HTR-8/SVneo (cell line): ENCODE data around the gene SPATA2L.

Experiments used
- DNase-seq: peaks from one replicate; pipeline ENCODE4 v3.0.0; 2011; ENCODE audit warnings: low spot score, mixed read lengths; ENCODE audit not compliant: insufficient read length
- FAIRE-seq: peaks from 2 replicates; lab custom pipeline; 2011; peaks lifted over from hg19 to GRCh38; lab: Jason Lieb, UNC

The SPATA2L gene

GRCh38 chr16:89701425-89702406 lies at the start of gene SPATA2L:
Gene SPATA2L, minus strand, starts transcription at chr16:89701705. Its CDS starts 473 bp downstream, at chr16:89701232.
- DNase-seq: peak; percentile 92
- peak; percentile 80 for FAIRE-seq

- DNase-seq (no peak), FAIRE-seq (no peak)
These were observed 48.1 kb upstream of the SPATA2L start for GRCh38 chr16:89749637-89750036.

GRCh38 chr16:89748921-89749320 lies 47.4 kb upstream of the SPATA2L start:
- FAIRE-seq (no peak), DNase-seq (no peak)

- FAIRE-seq (no peak), DNase-seq (no peak)
These were observed 46.6 kb upstream of the SPATA2L start for GRCh38 chr16:89748076-89748475.

- DNase-seq (no peak), FAIRE-seq (no peak)
These were observed 44.5 kb upstream of the SPATA2L start for GRCh38 chr16:89746043-89746442.

GRCh38 chr16:89744813-89745212 lies 43.3 kb upstream of the SPATA2L start:
- FAIRE-seq: no peak
- no peak for DNase-seq

- DNase-seq: no peak
- FAIRE-seq: no peak
These were observed 41.4 kb upstream of the SPATA2L start for GRCh38 chr16:89742948-89743347.

GRCh38 chr16:89741342-89742014 lies 40.0 kb upstream of the SPATA2L start:
- DNase-seq: no peak
- FAIRE-seq: no peak

- FAIRE-seq: no peak
These were observed 37.9 kb upstream of the SPATA2L start for GRCh38 chr16:89739383-89739782.

GRCh38 chr16:89738538-89739317 lies 37.2 kb upstream of the SPATA2L start:
- no peak for DNase-seq
- no peak for FAIRE-seq

More at GRCh38 chr16:89739383-89739782, 37.9 kb upstream of the SPATA2L start:
- no peak for DNase-seq

GRCh38 chr16:89738072-89738377 lies 36.5 kb upstream of the SPATA2L start:
- DNase-seq (no peak), FAIRE-seq (no peak)

- no peak for DNase-seq
- no peak for FAIRE-seq
These were observed 36.0 kb upstream of the SPATA2L start for GRCh38 chr16:89737341-89738071.

GRCh38 chr16:89736554-89736953 lies 35.0 kb upstream of the SPATA2L start:
- FAIRE-seq (no peak), DNase-seq (no peak)

- DNase-seq (no peak), FAIRE-seq (no peak)
These were observed 32.3 kb upstream of the SPATA2L start for GRCh38 chr16:89733792-89734191.

- DNase-seq: no peak
- no peak for FAIRE-seq
These were observed 31.8 kb upstream of the SPATA2L start for GRCh38 chr16:89733322-89733721.

GRCh38 chr16:89732918-89733242 lies 31.4 kb upstream of the SPATA2L start:
- DNase-seq (no peak), FAIRE-seq (no peak)

GRCh38 chr16:89732142-89732917 lies 30.8 kb upstream of the SPATA2L start:
- DNase-seq (no peak), FAIRE-seq (peak; percentile 4)

- FAIRE-seq (no peak), DNase-seq (no peak)
These were observed 29.2 kb upstream of the SPATA2L start for GRCh38 chr16:89730610-89731234.
